ENCODE results near the gene CANT1. TPM values are rescaled to one million over a fixed set of nuclear protein-coding genes. Genes with fewer than 3 reads are reported as not detected.

CANT1 gene
- total RNA-seq, 2 donors from 2014 or later, result 57.5 to 61.8 TPM

DNA sequence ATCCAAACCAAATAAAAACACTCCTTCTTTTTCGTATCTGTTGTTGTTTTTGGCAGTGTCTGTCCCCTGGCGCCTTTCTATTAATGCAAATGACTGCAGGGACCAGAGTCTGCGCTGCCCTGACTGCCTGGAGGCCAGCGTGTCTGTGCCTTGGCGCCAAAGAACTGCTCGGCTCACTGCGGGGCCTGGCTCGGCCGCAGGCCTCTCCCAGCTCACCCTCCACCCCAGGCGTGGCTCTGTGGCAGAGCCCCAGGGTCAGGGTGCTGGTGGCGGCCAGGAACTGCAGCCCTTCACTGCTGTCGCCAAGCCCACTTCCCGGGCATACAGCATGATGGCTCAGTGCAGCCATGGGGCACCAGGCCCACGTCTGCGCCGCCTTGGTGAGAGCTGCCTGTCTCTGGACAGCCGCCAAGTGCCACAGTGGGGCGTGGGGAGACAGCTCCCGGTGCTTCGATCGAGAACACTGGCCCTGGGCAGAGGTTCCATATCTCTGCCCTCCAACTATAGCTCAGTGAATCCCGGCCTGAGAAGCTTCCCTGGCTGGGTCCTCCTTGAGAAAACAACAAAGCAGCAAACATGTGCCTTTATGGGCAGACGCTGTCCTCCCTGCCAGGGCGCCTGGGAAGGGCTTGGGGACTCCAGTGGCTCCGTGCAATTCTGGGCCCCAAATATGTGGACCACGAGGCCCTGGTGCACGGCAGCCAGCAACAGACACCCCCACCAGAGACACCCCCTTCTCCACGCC is 11.1 kb downstream of the CANT1 start:
- H3K4me3 Mint-ChIP-seq, result no peak overlapping the region
- DNase-seq, result peak; percentile 42
- H3K27me3 Mint-ChIP-seq (ENCODE audit: insufficient read depth), result peaks cover 14% of the 10 kb centered on the region
- Histone ChIP-seq H3K27me3 (ENCODE audit: control insufficient read depth, insufficient read depth, low read length, poor library complexity, severe bottlenecking) (no peaks in the 10 kb centered on the region), H3K4me1 (ENCODE audit: control insufficient read depth, insufficient read depth, low read length) (no peaks in the 10 kb centered on the region), H3K36me3 (ENCODE audit: control insufficient read depth, insufficient read depth, low read length) (peaks cover 29% of the 10 kb centered on the region), H3K9me3 (ENCODE audit: control insufficient read depth, low read length) (no peaks in the 10 kb centered on the region), H3K9ac (ENCODE audit: extremely low read depth, low read length, poor library complexity, severe bottlenecking) (no peak overlapping the region), H3K27ac (ENCODE audit: low read depth, low read length) (no peak overlapping the region), H3K4me3 (ENCODE audit: low read length) (no peak overlapping the region)
- 96 to 99% methylated on average over 17 to 28 of the region's 28 CpGs for WGBS, 2 experiments (ENCODE audit: insufficient coverage in 1 of 2, insufficient read length in 1 of 2)
- peaks cover 68% of the 10 kb centered on the region for H3K36me3 Mint-ChIP-seq (ENCODE audit: low read depth)
- no peak overlapping the region for H3K27ac Mint-ChIP-seq
- H3K9me3 Mint-ChIP-seq, result no peaks in the 10 kb centered on the region
- TF ChIP-seq, protein P1, sequence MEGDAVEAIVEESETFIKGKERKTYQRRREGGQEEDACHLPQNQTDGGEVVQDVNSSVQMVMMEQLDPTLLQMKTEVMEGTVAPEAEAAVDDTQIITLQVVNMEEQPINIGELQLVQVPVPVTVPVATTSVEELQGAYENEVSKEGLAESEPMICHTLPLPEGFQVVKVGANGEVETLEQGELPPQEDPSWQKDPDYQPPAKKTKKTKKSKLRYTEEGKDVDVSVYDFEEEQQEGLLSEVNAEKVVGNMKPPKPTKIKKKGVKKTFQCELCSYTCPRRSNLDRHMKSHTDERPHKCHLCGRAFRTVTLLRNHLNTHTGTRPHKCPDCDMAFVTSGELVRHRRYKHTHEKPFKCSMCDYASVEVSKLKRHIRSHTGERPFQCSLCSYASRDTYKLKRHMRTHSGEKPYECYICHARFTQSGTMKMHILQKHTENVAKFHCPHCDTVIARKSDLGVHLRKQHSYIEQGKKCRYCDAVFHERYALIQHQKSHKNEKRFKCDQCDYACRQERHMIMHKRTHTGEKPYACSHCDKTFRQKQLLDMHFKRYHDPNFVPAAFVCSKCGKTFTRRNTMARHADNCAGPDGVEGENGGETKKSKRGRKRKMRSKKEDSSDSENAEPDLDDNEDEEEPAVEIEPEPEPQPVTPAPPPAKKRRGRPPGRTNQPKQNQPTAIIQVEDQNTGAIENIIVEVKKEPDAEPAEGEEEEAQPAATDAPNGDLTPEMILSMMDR (conservative IDR thresholded peaks at IDR 0.05), result no peak
- no peaks in the 10 kb centered on the region for H3K4me1 Mint-ChIP-seq

DNA sequence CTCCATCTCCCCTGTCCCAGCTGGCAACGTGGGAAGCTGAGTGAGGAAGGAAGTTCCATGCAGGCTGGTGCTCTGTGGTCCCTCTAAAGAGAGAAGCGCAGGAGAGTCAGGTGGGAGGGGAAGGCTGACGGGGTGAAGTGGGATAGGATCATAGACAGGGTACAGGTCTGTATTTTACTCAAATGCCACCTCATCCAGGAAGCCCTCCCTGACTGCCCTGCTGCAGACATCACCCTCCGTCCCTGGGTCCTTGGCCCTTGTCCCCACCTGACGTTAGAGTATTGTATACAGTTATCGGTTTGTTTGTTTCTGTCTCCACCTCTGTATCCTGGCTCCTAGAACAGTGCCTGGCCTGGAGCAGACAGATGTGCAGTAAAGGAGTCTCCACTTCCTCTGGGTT is 11.7 kb downstream of the CANT1 start:
- 92 to 100% methylated on average over 2 to 5 of the region's 6 CpGs for WGBS, 2 experiments (ENCODE audit: insufficient coverage in 1 of 2, insufficient read length in 1 of 2)
- H3K9me3 Mint-ChIP-seq, result no peaks in the 10 kb centered on the region
- no peak overlapping the region for H3K27ac ChIP-seq (ENCODE audit: low read depth, low read length)

DNA sequence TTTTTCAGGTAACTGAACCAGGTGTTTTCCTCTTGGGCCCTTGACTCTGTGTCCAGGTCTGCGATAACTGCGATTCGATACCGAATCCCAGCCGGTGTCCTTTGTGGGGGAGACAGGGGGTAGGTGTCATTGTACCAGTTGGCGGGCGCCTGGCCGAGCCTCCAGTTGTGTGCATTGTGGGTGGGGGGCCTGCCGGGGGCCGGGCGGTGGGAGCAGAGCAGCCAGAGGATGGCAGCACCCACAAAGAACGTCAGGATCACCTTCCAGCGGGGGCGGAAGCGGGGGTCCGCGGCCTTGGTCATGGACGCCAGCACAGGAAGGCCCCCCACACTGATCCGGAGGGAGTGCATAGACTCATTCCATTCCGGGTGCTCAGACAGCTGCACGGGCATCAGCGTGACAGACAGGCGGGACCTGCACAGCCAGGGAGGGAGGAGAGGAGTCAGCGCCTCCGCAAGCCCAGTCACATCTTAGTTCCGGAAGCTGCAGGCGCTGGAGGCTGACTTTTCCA is 12.3 kb downstream of the CANT1 start:
- no peaks in the 10 kb centered on the region for H3K4me1 ChIP-seq (ENCODE audit: control insufficient read depth, insufficient read depth, low read length)
- 92 to 97% methylated on average over 11 to 27 of the region's 27 CpGs for WGBS, 2 experiments (ENCODE audit: insufficient coverage in 1 of 2, insufficient read length in 1 of 2)
- Mint-ChIP-seq H3K27ac (no peak overlapping the region), H3K27me3 (ENCODE audit: insufficient read depth) (peaks cover 6% of the 10 kb centered on the region), H3K36me3 (ENCODE audit: low read depth) (peaks cover 67% of the 10 kb centered on the region), H3K9me3 (no peaks in the 10 kb centered on the region), H3K4me1 (no peaks in the 10 kb centered on the region), H3K4me3 (no peak overlapping the region)
- peak; percentile 35 for DNase-seq
- H3K4me3 ChIP-seq (ENCODE audit: low read length), result no peak overlapping the region
- H3K9ac ChIP-seq (ENCODE audit: extremely low read depth, low read length, poor library complexity, severe bottlenecking), result no peak overlapping the region
- H3K27ac ChIP-seq (ENCODE audit: low read depth, low read length), result no peak overlapping the region
- peaks cover 41% of the 10 kb centered on the region for H3K36me3 ChIP-seq (ENCODE audit: control insufficient read depth, insufficient read depth, low read length)
- H3K9me3 ChIP-seq (ENCODE audit: control insufficient read depth, low read length), result no peaks in the 10 kb centered on the region
- no peaks in the 10 kb centered on the region for H3K27me3 ChIP-seq (ENCODE audit: control insufficient read depth, insufficient read depth, low read length, poor library complexity, severe bottlenecking)
- TF ChIP-seq, protein P1 (conservative IDR thresholded peaks at IDR 0.05), result no peak

More for the DNA sequence above, 11.7 kb downstream of the CANT1 start:
- H3K27me3 Mint-ChIP-seq (ENCODE audit: insufficient read depth), result peaks cover 12% of the 10 kb centered on the region
- DNase-seq, result no peak
- H3K27ac Mint-ChIP-seq, result no peak overlapping the region
- H3K4me3 Mint-ChIP-seq, result no peak overlapping the region
- no peak overlapping the region for H3K9ac ChIP-seq (ENCODE audit: extremely low read depth, low read length, poor library complexity, severe bottlenecking)
- peaks cover 71% of the 10 kb centered on the region for H3K36me3 Mint-ChIP-seq (ENCODE audit: low read depth)
- H3K27me3 ChIP-seq (ENCODE audit: control insufficient read depth, insufficient read depth, low read length, poor library complexity, severe bottlenecking), result no peaks in the 10 kb centered on the region
- no peaks in the 10 kb centered on the region for H3K9me3 ChIP-seq (ENCODE audit: control insufficient read depth, low read length)
- H3K4me1 Mint-ChIP-seq, result no peaks in the 10 kb centered on the region
- H3K4me1 ChIP-seq (ENCODE audit: control insufficient read depth, insufficient read depth, low read length), result no peaks in the 10 kb centered on the region
- no peak overlapping the region for H3K4me3 ChIP-seq (ENCODE audit: low read length)
- TF ChIP-seq, protein P1 (conservative IDR thresholded peaks at IDR 0.05), result no peak
- H3K36me3 ChIP-seq (ENCODE audit: control insufficient read depth, insufficient read depth, low read length), result peaks cover 35% of the 10 kb centered on the region

Measured in endodermal cell (in vitro differentiated cells).